Neural cell (in vitro differentiated cells): ENCODE measurements around the gene COPA. TPM values are rescaled to one million over a fixed set of nuclear protein-coding genes. Genes with fewer than 3 reads are reported as not detected.

Experiments used
- H2AFZ ChIP-seq: fragments of 200-600, 300-800 bp; sonication (generic), shearing (Covaris generic); 2 replicates; pipeline ENCODE4 v1.6.0; 2014; ENCODE audit warnings: low read depth, mild to moderate bottlenecking, antibody characterized with exemption, low read length, moderate library complexity
- H3F3A ChIP-seq: fragments of 200-600 bp; shearing (Covaris generic); 2 replicates; pipeline ENCODE4 v1.6.1; 2016; ENCODE audit warnings: mild to moderate bottlenecking, moderate library complexity, mixed read lengths, antibody characterized with exemption, low read length; ENCODE audit not compliant: insufficient read depth, poor library complexity, severe bottlenecking
- H3K27ac ChIP-seq: fragments of 200-600, 300-800 bp; sonication (generic), shearing (Covaris generic); 2 replicates; pipeline ENCODE4 v1.5.1; 2014; ENCODE audit warnings: mild to moderate bottlenecking, low read length, moderate library complexity
- H3K27me3 ChIP-seq: fragments of 300-800, 200-600 bp; sonication (generic), shearing (Covaris generic); 2 replicates; pipeline ENCODE4 v1.6.0; 2014; ENCODE audit warnings: mild to moderate bottlenecking, low read depth, low read length, moderate library complexity; ENCODE audit not compliant: insufficient read depth
- H3K36me3 ChIP-seq: fragments of 300-800, 200-600 bp; sonication (generic), shearing (Covaris generic); 2 replicates; pipeline ENCODE4 v1.5.1; 2014; ENCODE audit warnings: mild to moderate bottlenecking, antibody characterized with exemption, low read length, moderate library complexity; ENCODE audit not compliant: insufficient read depth
- H3K4me2 ChIP-seq: fragments of 300-800, 200-600 bp; sonication (generic), shearing (Covaris generic); 2 replicates; pipeline ENCODE4 v1.6.0; 2014; ENCODE audit warnings: mild to moderate bottlenecking, low read length
- H3K4me3 ChIP-seq: fragments of 300-800, 200-600 bp; sonication (generic), shearing (Covaris generic); 2 replicates; pipeline ENCODE4 v1.5.1; 2014; ENCODE audit warnings: mild to moderate bottlenecking, low read length, moderate library complexity
- H3K79me2 ChIP-seq: fragments of 200-600 bp; shearing (Covaris generic); replicated peaks from 2 replicates; pipeline ENCODE4 v1.6.0; 2014; ENCODE audit warnings: mild to moderate bottlenecking, low read length, moderate library complexity; ENCODE audit not compliant: insufficient read depth
- H3K9ac ChIP-seq: fragments of 300-800, 200-600 bp; sonication (generic), shearing (Covaris generic); 2 replicates; pipeline ENCODE4 v1.6.1; 2016; ENCODE audit warnings: mild to moderate bottlenecking, low read length, mixed read lengths
- H3K9me2 ChIP-seq: fragments of 200-600 bp; shearing (Covaris generic); 2 replicates; pipeline ENCODE4 v1.6.1; 2016; ENCODE audit warnings: mild to moderate bottlenecking, low read length, mixed read lengths; ENCODE audit not compliant: insufficient read depth
- H3K9me3 ChIP-seq: fragments of 200-600, 300-800 bp; sonication (generic), shearing (Covaris generic); 2 replicates; pipeline ENCODE4 v1.6.1; 2016; ENCODE audit warnings: mild to moderate bottlenecking, mixed run types, low read length, moderate library complexity, mixed read lengths
- H4K20me1 ChIP-seq: fragments of 200-600 bp; shearing (Covaris generic); 2 replicates; pipeline ENCODE4 v1.6.1; 2016; ENCODE audit warnings: mild to moderate bottlenecking, mixed run types; ENCODE audit not compliant: insufficient read depth
- CTCF ChIP-seq: fragments of 450-650 bp; IDR thresholded peaks from 2 replicates; pipeline ENCODE4 v1.5.1; 2014; ENCODE audit warnings: antibody characterized with exemption, mild to moderate bottlenecking, moderate library complexity; ENCODE audit not compliant: poor library complexity, severe bottlenecking
- EP300 ChIP-seq: fragments of 450-650 bp; conservative IDR thresholded peaks from 2 replicates; pipeline ENCODE4 v1.6.1; 2014; ENCODE audit warnings: antibody characterized with exemption, mild to moderate bottlenecking, moderate library complexity; ENCODE audit not compliant: poor library complexity, severe bottlenecking
- EZH2 ChIP-seq: fragments of 200-600, 300-800 bp; shearing (Covaris generic), sonication (generic); IDR thresholded peaks from 2 replicates; pipeline ENCODE4 v1.6.1; 2014; ENCODE audit warnings: antibody characterized with exemption, low read length, borderline replicate concordance, mild to moderate bottlenecking; ENCODE audit not compliant: insufficient read depth, poor library complexity, severe bottlenecking
- MXI1 ChIP-seq: fragments of 450-650 bp; conservative IDR thresholded peaks from 2 replicates; pipeline ENCODE4 v1.6.1; 2014; ENCODE audit warnings: antibody characterized with exemption, mild to moderate bottlenecking; ENCODE audit not compliant: poor library complexity, severe bottlenecking
- POLR2AphosphoS5 ChIP-seq: IDR thresholded peaks from 2 replicates; pipeline ENCODE4 v1.6.1; 2012
- RAD21 ChIP-seq: fragments of 450-650 bp; conservative IDR thresholded peaks from 2 replicates; pipeline ENCODE4 v1.6.1; 2014; ENCODE audit warnings: antibody characterized with exemption, mild to moderate bottlenecking, moderate library complexity
- REST ChIP-seq: IDR thresholded peaks from 2 replicates; pipeline ENCODE4 v1.6.1; 2012; ENCODE audit warnings: borderline replicate concordance
- SMC3 ChIP-seq: fragments of 450-650 bp; conservative IDR thresholded peaks from 2 replicates; pipeline ENCODE4 v1.6.1; 2014; ENCODE audit warnings: antibody characterized with exemption, mild to moderate bottlenecking, moderate library complexity; ENCODE audit not compliant: poor library complexity
- TAF1 ChIP-seq: IDR thresholded peaks from 2 replicates; pipeline ENCODE4 v1.6.1; 2012; ENCODE audit warnings: low read depth
- polyA plus RNA-seq: library from polyadenylated mRNA; depleted of rRNA; stranded (reverse); fragments of >200 nt; gene quantifications from 2 replicates; pipeline ENCODE4 v1.2.3, GENCODE V29; 2014

COPA gene
- polyA plus RNA-seq, 1 donor from 2014 or later = 75.0 TPM

- Histone ChIP-seq H3F3A (no peaks in the 10 kb centered on the region), H3K9me3 (no peaks in the 10 kb centered on the region), H3K9me2 (no peaks in the 10 kb centered on the region), H4K20me1 (no peaks in the 10 kb centered on the region), H3K4me3 (no peak overlapping the region), H3K9ac (no peak overlapping the region), H3K4me2 (no peak overlapping the region), H3K36me3 (no peaks in the 10 kb centered on the region), H3K79me2 (no peaks in the 10 kb centered on the region), H3K27me3 (no peaks in the 10 kb centered on the region), H2AFZ (no peak overlapping the region), H3K27ac (no peak overlapping the region)
- TF ChIP-seq EP300 (no peak), EZH2 (no peak), SMC3 (no peak), POLR2AphosphoS5 (no peak), MXI1 (no peak), RAD21 (no peak), REST (no peak), TAF1 (no peak), CTCF (no peak)
Observed at GRCh38 chr1:160377585-160378206, 34.6 kb upstream of the COPA start.

GRCh38 chr1:160376525-160377131, 33.6 kb upstream of the COPA start:
- H3K4me2 ChIP-seq = no peak overlapping the region

More at GRCh38 chr1:160376525-160377131, 33.6 kb upstream of the COPA start:
- Histone ChIP-seq H3F3A (no peaks in the 10 kb centered on the region), H3K9me3 (no peaks in the 10 kb centered on the region), H3K27ac (no peak overlapping the region), H3K36me3 (no peaks in the 10 kb centered on the region), H4K20me1 (no peaks in the 10 kb centered on the region), H3K4me3 (no peak overlapping the region), H2AFZ (no peak overlapping the region), H3K9ac (no peak overlapping the region), H3K27me3 (no peaks in the 10 kb centered on the region), H3K9me2 (no peaks in the 10 kb centered on the region), H3K79me2 (no peaks in the 10 kb centered on the region)
- TF ChIP-seq MXI1 = no peak
- no peak for TF ChIP-seq REST
- TF ChIP-seq RAD21 = peak; percentile 80
- no peak for TF ChIP-seq TAF1
- no peak for TF ChIP-seq EP300
- peak; percentile 84 for TF ChIP-seq CTCF
- no peak for TF ChIP-seq EZH2
- no peak for TF ChIP-seq POLR2AphosphoS5
- peak; percentile 68 for TF ChIP-seq SMC3
